Prostate gland (tissue), 2 donors: ENCODE data around the gene LRBA. TPM values are rescaled to one million over a fixed set of nuclear protein-coding genes. Genes with fewer than 3 reads are reported as not detected.

Experiments used
- DNase-seq: peaks from one replicate; pipeline ENCODE4 v3.0.0-alpha.2; 2019; ENCODE audit warnings: low spot score
- H3K27ac ChIP-seq, 2 donors: fragments of 200-600 bp; sonication (generic); 2 replicates each; pipeline ENCODE4 v1.5.1; 2017 to 2019
- H3K27me3 ChIP-seq: fragments of 200-600 bp; sonication (generic); replicated peaks from 2 replicates; pipeline ENCODE4 v1.5.1; 2019; ENCODE audit not compliant: insufficient read depth
- H3K36me3 ChIP-seq, 2 donors: fragments of 200-600 bp; sonication (generic); 1 replicate in 1 of 2; 2 replicates in 1 of 2; pipeline versions ENCODE4 v1.5.1 to v1.8.1; 2017 to 2019
- H3K4me1 ChIP-seq: fragments of 200-600 bp; sonication (generic); replicated peaks from 2 replicates; pipeline ENCODE4 v1.5.1; 2019
- H3K4me3 ChIP-seq, 2 donors: fragments of 200-600 bp; sonication (generic); 2 replicates each; pipeline ENCODE4 v1.5.1; 2017 to 2019
- H3K9me3 ChIP-seq: fragments of 200-600 bp; sonication (generic); 2 replicates; pipeline ENCODE4 v1.5.1; 2017
- CTCF ChIP-seq, 4 experiments: fragments of 200-600 bp in 2 of 4; fragments of 450-650 bp in 2 of 4; sonication (generic) in 2 of 4; IDR thresholded peaks; 1 replicate in 3 of 4; 2 replicates in 1 of 4; pipeline ENCODE4 v1.5.1; 2016 to 2019; ENCODE audit warnings: antibody characterized with exemption in 4 of 4, mild to moderate bottlenecking in 2 of 4, moderate library complexity in 2 of 4
- POLR2A ChIP-seq: fragments of 450-650 bp; IDR thresholded peaks from one replicate; pipeline ENCODE4 v1.6.1; 2016; ENCODE audit warnings: antibody characterized with exemption, mild to moderate bottlenecking
- POLR2AphosphoS5 ChIP-seq: sonication (generic); formaldehyde crosslinking; IDR thresholded peaks from one replicate; pipeline ENCODE4 v1.6.1; 2017; ENCODE audit warnings: antibody characterized with exemption
- WGBS: methylation state at CpG from one replicate; pipeline ENCODE4 v1.1.5; 2018; 5-methylcytosine and 5-hydroxymethylcytosine counted together
- intact Hi-C: fragments of 100-400 bp; cut with DNase I; formaldehyde crosslinking; loops from one replicate; pipeline ENCODE4 v1.14.2; 2022
- total RNA-seq, 2 donors: library from RNA; depleted of rRNA; stranded (reverse); fragments of >200 nt; gene quantifications; one replicate each; pipeline ENCODE4 v1.1.0, GENCODE V29; 2016

Gene LRBA
- total RNA-seq, 2 donors from 2014 or later, result 69.8 to 79.8 TPM

GRCh38 chr4:150534818-150535217 is 480.3 kb downstream of the LRBA start:
- H3K4me3 ChIP-seq, result no peak overlapping the region
- TF ChIP-seq POLR2AphosphoS5 (no peak), CTCF (IDR thresholded peaks at IDR 0.05) (no peak), POLR2A (no peak)
- H3K36me3 ChIP-seq, result no peaks in the 10 kb centered on the region

GRCh38 chr4:150533673-150534072 is 481.4 kb downstream of the LRBA start:
- Histone ChIP-seq H3K27ac (no peak overlapping the region), H3K4me1 (no peaks in the 10 kb centered on the region), H3K36me3 (no peaks in the 10 kb centered on the region), H3K27me3 (no peaks in the 10 kb centered on the region), H3K9me3 (no peaks in the 10 kb centered on the region), H3K4me3 (no peak overlapping the region)
- DNase-seq, result no peak
- 61% methylated on average over 3 of the region's 3 CpGs for WGBS
- intact Hi-C loops, result no loop called here
- TF ChIP-seq POLR2A (no peak), POLR2AphosphoS5 (no peak), CTCF (IDR thresholded peaks at IDR 0.05) (no peak)

More at GRCh38 chr4:150534818-150535217, 480.3 kb downstream of the LRBA start:
- no peaks in the 10 kb centered on the region for H3K9me3 ChIP-seq
- no peaks in the 10 kb centered on the region for H3K4me1 ChIP-seq
- no peak overlapping the region for H3K27ac ChIP-seq
- DNase-seq, result no peak
- H3K27me3 ChIP-seq, result no peaks in the 10 kb centered on the region
- intact Hi-C loops, result no loop called here

DNA sequence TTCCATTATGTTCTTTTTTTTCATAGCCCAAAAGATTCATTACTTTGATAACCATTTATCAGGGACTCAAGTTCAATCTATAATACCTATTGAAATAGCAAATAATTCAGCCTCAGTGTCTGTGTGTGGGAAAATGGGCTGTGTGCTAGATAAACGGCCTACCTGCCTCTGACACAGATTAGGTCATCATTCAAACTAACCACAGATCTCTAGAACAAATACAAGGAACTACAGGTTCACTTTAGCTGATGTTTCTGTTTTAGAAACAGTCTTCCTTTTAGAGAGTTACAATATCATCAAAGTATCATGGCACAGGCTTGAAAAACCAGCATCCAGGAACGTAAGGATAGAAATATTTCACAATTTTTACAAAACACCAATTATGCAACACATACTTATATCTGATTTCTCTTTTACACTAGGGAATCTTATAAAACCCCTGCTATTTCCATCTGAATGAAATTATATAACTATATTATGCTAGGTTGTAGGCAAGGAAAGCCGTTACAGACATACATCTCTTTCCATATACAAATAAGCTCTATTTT is 489.7 kb downstream of the LRBA start:
- DNase-seq, result no peak
- Histone ChIP-seq H3K9me3 (no peaks in the 10 kb centered on the region), H3K27me3 (no peaks in the 10 kb centered on the region), H3K27ac (no peak overlapping the region), H3K36me3 (no peaks in the 10 kb centered on the region), H3K4me1 (no peaks in the 10 kb centered on the region), H3K4me3 (no peak overlapping the region)
- intact Hi-C loops, result no loop called here
- no peak for TF ChIP-seq POLR2AphosphoS5
- 74% methylated on average over 3 of the region's 3 CpGs for WGBS

DNA sequence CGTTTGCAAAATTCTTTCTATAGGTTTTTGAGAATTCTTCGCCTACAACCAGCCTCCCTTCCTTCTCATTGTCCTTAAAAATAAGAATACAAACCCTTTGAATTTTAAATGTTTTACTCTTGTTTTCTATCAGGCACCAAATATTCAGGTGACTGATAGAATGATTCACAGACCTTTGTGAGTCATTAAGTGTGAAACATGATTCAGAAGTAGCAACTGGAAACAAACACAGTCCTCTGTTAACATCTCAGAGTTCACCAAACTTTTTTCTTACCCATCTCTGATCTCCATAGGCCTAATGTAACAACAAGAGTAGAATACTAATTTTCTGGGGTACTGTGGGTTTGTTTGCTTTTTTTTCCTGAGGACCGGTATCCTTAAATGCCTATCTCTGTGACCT is 496.5 kb downstream of the LRBA start:
- no peak for TF ChIP-seq POLR2AphosphoS5
- no peak for TF ChIP-seq POLR2A
- no peak for TF ChIP-seq CTCF (IDR thresholded peaks at IDR 0.05)
- 86% methylated on average over 3 of the region's 3 CpGs for WGBS

GRCh38 chr4:150515135-150515534 is 499.9 kb downstream of the LRBA start:
- WGBS, result 97% methylated on average over 1 of the region's 1 CpG
- Histone ChIP-seq H3K27me3 (no peaks in the 10 kb centered on the region), H3K9me3 (no peaks in the 10 kb centered on the region), H3K27ac (no peak overlapping the region), H3K36me3 (no peaks in the 10 kb centered on the region), H3K4me3 (no peak overlapping the region), H3K4me1 (no peaks in the 10 kb centered on the region)
- TF ChIP-seq CTCF (IDR thresholded peaks at IDR 0.05) (no peak), POLR2A (no peak), POLR2AphosphoS5 (no peak)
- intact Hi-C loops, result no loop called here
- DNase-seq, result no peak

More for the DNA sequence above, 496.5 kb downstream of the LRBA start:
- Histone ChIP-seq H3K36me3 (no peaks in the 10 kb centered on the region), H3K27ac (no peak overlapping the region), H3K9me3 (no peaks in the 10 kb centered on the region), H3K27me3 (no peaks in the 10 kb centered on the region), H3K4me3 (no peak overlapping the region), H3K4me1 (no peaks in the 10 kb centered on the region)
- intact Hi-C loops, result no loop called here
- DNase-seq, result no peak
